Activated gamma-delta T cell treated with Interleukin-2 at 50 U/mL for 16 hours (primary cell): ENCODE results near the gene MACROD2.

Experiments used
- DNase-seq: peaks from one replicate; pipeline ENCODE4 v3.0.0-alpha.2; 2020

The MACROD2 gene

GRCh38 chr20:14838663-14839628 lies 843.6 kb downstream of the MACROD2 start:
- DNase-seq, result no peak

DNA sequence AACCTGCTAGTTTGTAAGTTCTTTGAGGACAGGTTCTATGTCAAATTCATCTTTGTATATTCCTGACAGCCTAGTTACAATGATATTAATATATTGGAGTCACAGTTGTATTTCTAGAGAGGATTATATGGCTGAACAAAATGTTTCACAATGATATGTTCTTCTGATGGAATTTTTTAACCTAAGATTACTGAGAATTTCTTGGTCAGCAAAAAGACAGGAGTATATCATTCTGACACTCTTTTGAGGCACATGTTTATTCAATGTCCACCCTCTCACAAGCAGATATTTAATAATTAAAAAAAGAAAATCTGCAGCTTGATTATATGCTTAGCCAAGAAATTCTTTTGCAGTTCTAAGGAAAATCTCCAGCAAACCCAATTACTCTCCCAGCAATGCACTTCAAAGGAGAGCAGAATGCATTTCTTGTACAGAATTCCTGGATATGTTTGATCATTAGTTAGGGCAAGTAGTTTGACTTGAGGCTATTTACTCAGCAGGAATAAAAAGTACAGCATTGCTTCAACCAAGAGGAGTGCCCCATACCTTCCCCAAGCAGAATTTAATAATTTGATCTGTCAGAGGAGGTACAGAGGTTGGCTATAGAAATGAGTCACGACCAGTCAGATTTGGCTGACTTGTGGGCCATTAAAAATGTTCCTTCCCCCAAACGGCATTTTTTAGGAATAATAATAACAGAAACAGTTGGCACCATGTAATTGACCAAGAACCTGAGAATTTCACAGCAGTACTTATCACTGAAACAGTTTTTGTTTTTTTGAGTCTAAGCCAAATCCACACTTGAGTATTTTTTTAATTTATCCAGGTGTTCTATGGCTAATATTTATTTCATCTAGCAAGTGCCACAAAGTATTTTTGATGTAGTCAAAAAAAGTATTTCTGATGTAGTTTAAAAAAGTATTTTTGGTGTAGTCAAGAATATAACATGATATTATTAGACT lies 850.2 kb downstream of the MACROD2 start:
- DNase-seq, result no peak

DNA sequence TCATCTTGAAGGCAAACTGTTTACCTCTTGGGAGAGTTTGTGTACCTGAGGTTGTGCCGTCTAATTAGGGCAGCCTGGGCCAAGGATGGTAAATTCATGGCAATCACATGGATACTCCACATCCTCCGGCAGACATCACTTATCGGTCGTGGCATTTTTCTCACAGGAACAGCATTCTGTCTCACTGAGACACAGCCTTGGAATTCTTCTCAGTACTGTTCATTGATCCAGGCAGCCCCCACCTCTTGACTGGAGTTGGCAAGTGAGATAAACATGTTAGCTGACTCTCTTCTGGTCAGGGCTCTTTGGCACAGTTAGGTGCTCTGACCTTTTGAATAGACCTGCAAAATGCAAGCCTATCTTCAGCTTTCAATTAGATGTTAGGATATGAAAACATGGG lies 853.5 kb downstream of the MACROD2 start:
- DNase-seq, result no peak

DNA sequence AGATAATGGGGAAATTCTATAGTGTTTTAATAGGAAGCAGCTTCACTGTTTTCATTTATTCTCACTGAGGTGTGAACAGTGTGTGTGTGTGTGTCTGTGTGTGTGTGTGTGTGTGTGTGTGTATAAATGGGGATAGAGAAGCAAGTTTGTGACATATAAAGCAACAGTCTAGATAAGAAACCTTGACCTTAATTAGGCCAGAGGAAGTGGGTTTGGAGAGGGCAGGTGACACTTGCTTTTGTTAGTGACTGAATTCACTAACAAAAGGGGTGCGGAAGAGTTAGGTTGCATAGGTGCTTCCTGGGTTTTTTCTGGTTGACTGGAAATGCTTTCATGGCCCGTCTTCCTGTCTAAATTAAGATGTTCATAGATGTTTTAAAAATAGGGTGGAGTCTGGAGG lies 857.8 kb downstream of the MACROD2 start:
- no peak for DNase-seq

DNA sequence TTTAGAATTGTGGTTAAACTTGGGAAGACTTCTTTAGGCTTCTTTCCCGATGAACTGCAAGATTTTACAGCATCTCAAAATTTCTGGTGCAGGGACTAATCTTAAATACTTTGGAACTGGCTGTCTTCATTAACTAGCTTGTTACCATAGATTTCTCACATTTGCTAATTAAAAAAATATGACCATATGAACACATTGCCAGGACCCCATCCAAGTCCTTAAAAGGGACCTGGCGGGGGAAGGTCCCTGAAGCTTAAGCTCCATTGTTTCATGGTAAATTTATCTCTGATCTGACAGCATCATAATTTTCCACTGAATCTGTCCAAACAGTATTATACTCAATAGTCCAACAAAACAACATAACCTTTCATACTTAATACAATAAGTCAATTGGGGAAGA lies 859.9 kb downstream of the MACROD2 start:
- DNase-seq, result no peak

DNA sequence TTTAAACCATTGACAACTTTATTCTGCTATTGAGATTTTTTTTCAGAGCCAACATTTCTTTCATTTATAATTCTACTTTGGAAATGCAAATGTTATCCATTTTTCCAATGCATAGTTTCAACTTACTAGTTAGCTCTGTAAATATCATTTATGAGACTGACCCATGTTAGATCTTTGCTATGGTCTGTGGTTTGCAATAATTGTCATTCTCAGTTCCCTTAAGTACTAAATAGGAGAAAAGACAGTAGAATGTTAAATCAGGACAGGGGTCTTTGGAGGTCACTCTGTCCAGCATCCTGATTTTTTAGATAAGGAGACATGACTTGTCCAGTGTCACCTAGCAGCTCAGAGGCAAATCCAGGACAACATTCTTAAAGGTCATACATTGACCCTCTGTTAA lies 864.3 kb downstream of the MACROD2 start:
- DNase-seq, result no peak

GRCh38 chr20:14860410-14860814 lies 865.1 kb downstream of the MACROD2 start:
- DNase-seq, result no peak

DNA sequence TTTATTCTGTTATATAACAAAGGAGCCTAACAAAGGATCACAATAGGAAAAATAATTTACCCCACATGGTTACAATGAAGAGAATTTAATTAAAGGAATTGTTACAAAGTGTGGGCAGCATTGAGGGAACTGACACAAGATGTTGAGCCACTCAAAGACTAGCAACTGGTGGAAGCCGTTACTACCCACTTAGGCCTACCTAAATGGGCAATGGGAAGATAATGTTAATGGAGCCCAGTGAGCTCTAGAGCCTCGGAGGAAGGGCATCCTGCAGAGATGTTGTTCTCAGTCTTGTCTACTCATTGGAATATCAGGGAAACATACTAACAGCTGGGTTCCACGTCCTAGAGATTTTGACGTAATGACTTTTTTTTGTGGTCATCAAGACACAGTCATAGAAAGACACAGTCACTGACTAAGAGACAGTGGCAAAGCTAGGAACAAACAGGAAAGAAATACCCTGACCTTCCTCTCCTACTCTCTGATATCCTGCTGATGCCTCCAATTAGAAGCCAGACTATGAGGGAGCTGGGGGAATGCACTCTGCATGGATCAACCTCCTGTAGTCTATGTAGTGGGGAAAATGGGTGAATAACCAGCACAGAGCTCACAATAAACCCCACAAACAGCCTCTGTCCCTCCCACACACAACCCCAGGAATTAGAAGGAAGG lies 865.8 kb downstream of the MACROD2 start:
- no peak for DNase-seq

DNA sequence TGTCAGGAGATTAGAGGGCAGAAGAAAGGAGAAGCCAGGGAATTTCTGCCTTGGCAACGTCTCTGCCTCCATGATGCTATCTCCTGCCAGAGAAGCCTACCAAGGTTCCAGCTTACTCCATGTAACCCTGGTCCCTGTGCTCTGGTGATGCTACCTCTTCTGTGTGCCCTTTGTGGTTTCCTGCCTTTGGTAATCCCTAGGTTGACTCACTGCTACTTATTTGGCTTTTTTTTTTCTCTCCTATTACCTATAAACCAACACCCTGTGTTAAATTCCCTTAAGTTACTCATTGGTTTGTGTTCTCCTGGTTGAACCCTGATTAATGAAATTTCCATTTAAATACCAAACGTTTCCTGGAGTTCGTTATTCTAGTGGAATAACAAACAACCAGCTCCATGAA lies 869.9 kb downstream of the MACROD2 start:
- DNase-seq, result no peak

DNA sequence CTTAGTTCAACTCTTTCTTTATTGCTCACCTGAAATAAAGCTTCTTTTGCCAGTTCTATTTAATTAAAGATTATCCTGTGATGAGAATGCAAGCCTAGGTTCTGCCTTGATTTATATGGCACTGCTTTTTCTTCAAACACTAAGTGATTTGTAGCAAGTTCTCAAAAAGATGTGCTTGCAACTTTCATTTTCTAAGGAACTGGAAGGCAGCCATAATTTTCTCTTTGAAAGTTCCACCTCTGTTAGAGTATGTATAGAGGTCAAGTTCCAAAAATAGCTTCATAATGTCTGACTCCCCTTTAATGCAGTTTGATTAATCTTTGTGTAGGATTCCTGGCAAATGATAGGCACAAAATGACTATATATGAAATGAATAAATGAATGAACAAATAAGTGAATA lies 870.4 kb downstream of the MACROD2 start:
- no peak for DNase-seq

DNA sequence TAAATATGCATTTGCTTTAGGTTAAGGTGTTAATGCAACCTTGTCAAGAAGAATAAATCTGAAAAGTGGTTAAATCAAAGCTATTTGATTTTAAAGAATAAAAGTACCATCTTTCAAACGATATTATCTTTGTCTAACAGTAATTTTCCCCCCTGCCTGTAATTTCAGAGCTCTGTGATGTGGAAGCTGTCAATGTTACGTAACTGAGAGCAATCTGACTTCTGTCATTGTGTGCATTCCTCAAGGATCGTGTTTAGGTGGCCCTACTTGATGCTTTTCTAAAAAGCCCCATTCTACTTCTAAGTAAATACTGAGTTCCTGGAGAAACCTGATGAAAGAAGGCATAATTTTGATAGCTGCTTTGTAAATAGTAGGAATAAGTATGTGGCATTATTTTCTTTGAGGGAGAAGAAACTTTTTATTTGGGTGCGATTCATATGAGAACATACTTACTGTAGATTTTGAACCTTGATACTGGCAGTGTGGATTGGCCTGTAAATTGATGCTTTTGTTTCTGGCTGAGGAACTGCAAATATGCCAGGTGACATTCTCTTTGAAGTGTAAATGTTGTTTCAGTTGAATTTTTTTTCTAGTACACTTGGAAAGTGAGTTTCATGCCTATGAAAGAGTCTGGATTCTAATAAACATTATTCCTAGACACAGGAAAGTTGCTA lies 871.7 kb downstream of the MACROD2 start:
- DNase-seq, result no peak

DNA sequence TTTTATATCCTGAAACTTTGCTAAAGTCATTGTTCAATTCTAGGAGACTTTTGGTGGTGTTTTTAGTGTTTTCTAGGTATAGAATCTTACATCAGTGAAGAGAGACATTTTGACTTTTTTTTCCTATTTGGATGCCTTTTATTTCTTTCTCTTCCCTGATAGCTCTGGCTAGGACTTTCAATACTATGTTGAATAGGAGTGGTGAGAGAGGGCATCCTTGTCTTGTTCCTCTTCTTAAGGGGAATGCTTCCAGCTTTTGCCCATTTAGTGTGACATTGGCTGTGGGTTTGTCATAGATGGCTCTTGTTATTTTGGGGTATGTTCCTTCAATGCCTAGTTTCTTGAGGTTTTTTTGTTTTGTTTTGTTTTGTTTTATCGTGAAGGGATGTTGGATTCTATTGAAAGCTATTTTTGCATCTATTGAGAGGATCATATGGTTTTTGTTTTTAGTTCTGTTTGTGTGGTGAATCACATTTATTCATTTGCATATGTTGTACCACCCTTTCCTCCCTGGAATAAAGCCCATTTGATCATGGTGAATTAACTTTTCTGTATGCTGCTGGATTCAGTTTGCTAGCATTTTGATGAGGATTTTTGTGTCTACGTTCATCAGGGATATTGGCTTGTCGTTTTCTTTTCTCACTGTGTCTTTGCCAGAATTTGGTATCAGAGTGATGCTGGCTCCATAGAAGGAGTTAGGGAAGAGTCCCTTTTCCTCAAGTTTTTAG lies 882.1 kb downstream of the MACROD2 start:
- no peak for DNase-seq

GRCh38 chr20:14878676-14879019 lies 883.3 kb downstream of the MACROD2 start:
- DNase-seq, result no peak

DNA sequence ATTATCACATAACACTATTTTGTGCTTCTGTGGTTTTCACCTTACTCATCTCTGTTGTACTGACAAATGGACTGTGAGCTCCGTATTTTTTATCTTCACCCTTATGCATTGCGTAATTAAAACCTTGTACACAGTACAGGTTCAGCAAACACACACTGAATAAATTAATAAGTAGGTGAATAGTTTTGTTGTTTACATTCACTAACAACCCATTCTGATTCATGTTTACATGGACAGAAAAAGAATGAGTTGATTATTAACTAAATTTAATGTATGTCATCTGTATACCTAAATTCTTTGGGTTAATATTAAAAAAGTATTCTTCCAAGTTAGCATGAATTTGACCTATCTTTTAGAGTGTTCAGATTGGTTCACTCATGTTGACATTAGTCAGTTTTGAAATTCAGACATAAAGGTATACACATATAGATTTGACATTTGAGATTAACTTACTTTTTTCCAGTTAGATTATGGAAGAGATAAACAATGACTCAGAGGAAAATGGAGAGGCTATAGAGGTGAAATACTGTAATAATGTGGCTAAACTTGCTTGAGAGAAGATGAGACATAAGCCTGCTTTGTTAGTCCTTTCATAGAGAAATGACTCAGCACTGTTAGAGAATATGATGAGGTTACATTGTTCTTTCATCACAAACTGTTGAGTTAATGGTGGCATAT lies 883.8 kb downstream of the MACROD2 start:
- DNase-seq, result no peak

DNA sequence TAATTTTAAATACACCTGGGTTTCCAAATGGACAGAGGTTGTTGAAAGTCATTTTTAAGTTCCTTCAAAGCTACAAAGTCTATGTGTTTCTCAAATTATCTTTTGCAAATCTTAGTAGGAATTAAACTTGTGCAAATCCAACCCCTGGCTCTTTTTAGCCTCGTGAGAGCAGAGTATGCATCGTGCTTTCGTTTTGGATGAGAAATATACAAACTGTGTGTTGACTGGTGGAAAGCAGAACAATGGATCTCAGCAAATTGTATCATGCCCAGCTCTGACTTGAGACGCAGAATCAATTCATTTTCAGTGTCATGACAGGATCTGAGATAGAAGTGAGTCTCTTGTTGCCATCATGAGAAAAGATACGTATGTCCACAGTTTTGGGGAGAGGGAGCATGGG lies 884.5 kb downstream of the MACROD2 start:
- no peak for DNase-seq

GRCh38 chr20:14881518-14881917 lies 886.2 kb downstream of the MACROD2 start:
- DNase-seq, result no peak

DNA sequence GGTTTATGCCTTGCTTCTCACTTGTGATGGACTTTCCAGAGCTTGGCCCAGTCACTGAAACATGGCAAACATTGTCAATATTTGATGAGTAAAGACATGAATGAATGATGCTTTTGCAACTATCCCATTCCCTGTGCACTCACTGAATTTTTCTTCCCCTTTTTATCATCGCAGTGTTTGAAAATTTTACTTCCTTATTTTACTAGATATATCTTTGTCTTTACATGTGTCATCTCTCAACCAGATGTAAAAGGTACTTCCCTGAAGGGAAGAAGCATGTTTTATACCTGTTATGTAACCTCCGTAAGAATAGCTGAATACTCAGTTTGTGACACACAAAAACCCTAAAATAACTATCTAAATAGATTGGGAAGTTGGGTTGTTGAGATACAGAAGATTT lies 886.8 kb downstream of the MACROD2 start:
- DNase-seq, result no peak

- no peak for DNase-seq
Measured at GRCh38 chr20:14882846-14883245, 887.5 kb downstream of the MACROD2 start.

DNA sequence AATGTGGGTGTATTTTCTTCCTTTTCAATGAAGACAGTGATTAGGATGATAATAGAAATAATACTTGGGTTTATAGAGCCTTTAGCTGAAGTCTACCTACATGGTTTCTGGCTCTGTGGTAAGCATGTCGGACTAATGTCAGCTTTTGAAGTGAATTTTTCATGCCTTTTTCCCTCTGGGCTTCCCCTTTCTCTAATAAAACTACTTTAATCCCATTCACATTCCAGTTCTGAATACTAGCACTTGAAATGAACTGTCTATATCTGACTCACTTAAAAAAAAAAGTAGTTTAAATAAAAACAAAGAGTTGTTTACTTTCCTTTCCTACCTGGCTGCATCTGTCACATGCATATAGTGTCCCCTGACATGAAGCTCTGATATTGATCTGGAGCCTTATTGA lies 888.0 kb downstream of the MACROD2 start:
- DNase-seq, result no peak

GRCh38 chr20:14885661-14886060 lies 890.3 kb downstream of the MACROD2 start:
- DNase-seq, result no peak

DNA sequence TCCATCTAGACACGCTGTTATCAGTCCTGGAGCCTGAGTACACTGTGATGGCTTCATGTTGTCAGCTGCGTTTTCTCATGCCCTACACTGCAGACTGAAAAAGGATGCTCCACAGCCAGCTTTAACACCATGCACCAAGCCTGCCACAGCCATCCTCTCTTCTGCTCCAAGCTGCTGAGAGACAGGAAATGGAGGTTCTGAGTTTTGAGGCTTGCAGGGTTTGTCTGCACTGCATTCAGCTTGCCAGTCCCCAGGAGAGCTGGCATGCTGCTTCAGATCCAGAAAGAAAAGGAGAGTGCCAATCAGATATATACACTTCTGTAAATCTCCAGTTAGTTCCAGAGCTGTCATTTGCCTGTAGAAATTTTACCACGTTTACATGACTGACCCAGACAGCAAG lies 892.8 kb downstream of the MACROD2 start:
- DNase-seq, result no peak
